Activated CD8-positive, alpha-beta memory T cell treated with anti-CD3 and anti-CD28 coated beads, Interleukin-2, amount 50 U/mL, for 24 hours (primary cell): ENCODE data around the gene MAFB.
"Not testable (repeated sequence)": the region's sequence is repeated elsewhere in the genome, so short reads cannot be mapped to it uniquely, and the experiment has no call there.

ENCODE experiments used
- DNase-seq: peaks from one replicate; pipeline ENCODE4 v3.0.0-alpha.2; 2020; ENCODE audit errors: extremely low read depth

Gene MAFB

GRCh38 chr20:40689100-40689942 is at the start of gene MAFB:
TSS of gene MAFB (minus strand) at chr20:40689236. CDS start at chr20:40688850, 386 bp downstream.
- no peak for DNase-seq

GRCh38 chr20:40736468-40736867 is 47.4 kb upstream of the MAFB start:
- not testable (repeated sequence) for DNase-seq

- no peak for DNase-seq
Measured at GRCh38 chr20:40728996-40729395, 40.0 kb upstream of the MAFB start.

- DNase-seq = no peak
Measured at GRCh38 chr20:40728470-40728869, 39.4 kb upstream of the MAFB start.

GRCh38 chr20:40727960-40728359 is 38.9 kb upstream of the MAFB start:
- no peak for DNase-seq

- no peak for DNase-seq
Measured at GRCh38 chr20:40726776-40727175, 37.7 kb upstream of the MAFB start.

GRCh38 chr20:40724566-40724965 is 35.5 kb upstream of the MAFB start:
- DNase-seq = no peak

GRCh38 chr20:40720826-40721225 is 31.8 kb upstream of the MAFB start:
- DNase-seq = no peak

GRCh38 chr20:40720099-40720498 is 31.1 kb upstream of the MAFB start:
- no peak for DNase-seq

- DNase-seq = no peak
Measured at GRCh38 chr20:40718982-40719729, 30.1 kb upstream of the MAFB start.

GRCh38 chr20:40718214-40718977 is 29.4 kb upstream of the MAFB start:
- no peak for DNase-seq

- no peak for DNase-seq
Measured at GRCh38 chr20:40717343-40717865, 28.4 kb upstream of the MAFB start.

- DNase-seq = no peak
Measured at GRCh38 chr20:40715491-40715890, 26.5 kb upstream of the MAFB start.

GRCh38 chr20:40714916-40715315 is 25.9 kb upstream of the MAFB start:
- no peak for DNase-seq

- no peak for DNase-seq
Measured at GRCh38 chr20:40714109-40714508, 25.1 kb upstream of the MAFB start.

GRCh38 chr20:40713508-40713907 is 24.5 kb upstream of the MAFB start:
- no peak for DNase-seq

- DNase-seq = no peak
Measured at GRCh38 chr20:40711079-40711478, 22.0 kb upstream of the MAFB start.

GRCh38 chr20:40710603-40711002 is 21.6 kb upstream of the MAFB start:
- DNase-seq = no peak

- DNase-seq = no peak
Measured at GRCh38 chr20:40706977-40707582, 18.0 kb upstream of the MAFB start.

GRCh38 chr20:40705413-40705812 is 16.4 kb upstream of the MAFB start:
- no peak for DNase-seq

GRCh38 chr20:40704828-40705227 is 15.8 kb upstream of the MAFB start:
- DNase-seq = no peak
